Esophagus squamous epithelium (tissue), 5 donors: ENCODE data around the gene ARHGEF40. TPM values are rescaled to one million over a fixed set of nuclear protein-coding genes. Genes with fewer than 3 reads are reported as not detected.

Experiments
- DNase-seq: peaks from one replicate; lab custom pipeline; 2025; lab: John Stamatoyannopoulos, UW
- H3K27ac ChIP-seq, 4 donors: fragments of 200-600 bp; sonication (generic); one replicate each; pipeline ENCODE4 v1.5.1; 2016 to 2019; ENCODE audit warnings: mild to moderate bottlenecking in 1 of 4
- H3K27me3 ChIP-seq, 4 donors: fragments of 200-600 bp; sonication (generic); 1 replicate in 3 of 4; 2 replicates in 1 of 4; pipeline versions ENCODE4 v1.5.1 to v1.6.0; 2017 to 2021; ENCODE audit warnings: antibody characterized with exemption in 1 of 4
- H3K36me3 ChIP-seq, 3 donors: fragments of 200-600 bp; sonication (generic); one replicate each; pipeline ENCODE4 v1.5.1; 2016 to 2019
- H3K4me1 ChIP-seq, 3 donors: fragments of 200-600 bp; sonication (generic); one replicate each; pipeline ENCODE4 v1.5.1; 2017 to 2019
- H3K4me3 ChIP-seq, 4 donors: fragments of 200-600 bp; sonication (generic); 1 replicate in 3 of 4; 2 replicates in 1 of 4; pipeline ENCODE4 v1.5.1; 2016 to 2019; ENCODE audit warnings: mild to moderate bottlenecking in 2 of 4, moderate library complexity in 1 of 4
- H3K9me3 ChIP-seq, 3 donors: fragments of 200-600 bp; sonication (generic); one replicate each; pipeline ENCODE4 v1.5.1; 2016 to 2019
- POLR2A ChIP-seq, 4 donors: fragments of 450-650 bp; IDR thresholded peaks; one replicate each; pipeline ENCODE4 v1.6.1; 2017; ENCODE audit warnings: antibody characterized with exemption in 4 of 4, mild to moderate bottlenecking in 4 of 4, moderate library complexity in 3 of 4
- WGBS, 2 donors: methylation state at CpG; one replicate each; pipeline ENCODE4 v1.1.5; 2018; 5-methylcytosine and 5-hydroxymethylcytosine counted together
- intact Hi-C: fragments of 100-400 bp; cut with DNase I; formaldehyde crosslinking; loops from one replicate; pipeline ENCODE4 v1.15.0; 2022
- total RNA-seq, 4 donors: library from RNA; depleted of rRNA; stranded (reverse); fragments of >200 nt; gene quantifications; one replicate each; pipeline ENCODE4 v1.1.0, GENCODE V29; 2016
- TF ChIP-seq, protein P1 (sequence below), 6 experiments: fragments of 450-650 bp in 4 of 6; fragments of 200-600 bp in 2 of 6; sonication (generic) in 2 of 6; IDR thresholded peaks; one replicate each; pipeline ENCODE4 v1.5.1; 2016 to 2019; ENCODE audit warnings: antibody characterized with exemption in 6 of 6, mild to moderate bottlenecking in 4 of 6, moderate library complexity in 4 of 6
- donor health status: DM: yes; HTN: yes; CAD: no.

Gene ARHGEF40
- total RNA-seq, 4 donors from 2014 or later: 1.3 to 10.3 (median 3.6) TPM

DNA sequence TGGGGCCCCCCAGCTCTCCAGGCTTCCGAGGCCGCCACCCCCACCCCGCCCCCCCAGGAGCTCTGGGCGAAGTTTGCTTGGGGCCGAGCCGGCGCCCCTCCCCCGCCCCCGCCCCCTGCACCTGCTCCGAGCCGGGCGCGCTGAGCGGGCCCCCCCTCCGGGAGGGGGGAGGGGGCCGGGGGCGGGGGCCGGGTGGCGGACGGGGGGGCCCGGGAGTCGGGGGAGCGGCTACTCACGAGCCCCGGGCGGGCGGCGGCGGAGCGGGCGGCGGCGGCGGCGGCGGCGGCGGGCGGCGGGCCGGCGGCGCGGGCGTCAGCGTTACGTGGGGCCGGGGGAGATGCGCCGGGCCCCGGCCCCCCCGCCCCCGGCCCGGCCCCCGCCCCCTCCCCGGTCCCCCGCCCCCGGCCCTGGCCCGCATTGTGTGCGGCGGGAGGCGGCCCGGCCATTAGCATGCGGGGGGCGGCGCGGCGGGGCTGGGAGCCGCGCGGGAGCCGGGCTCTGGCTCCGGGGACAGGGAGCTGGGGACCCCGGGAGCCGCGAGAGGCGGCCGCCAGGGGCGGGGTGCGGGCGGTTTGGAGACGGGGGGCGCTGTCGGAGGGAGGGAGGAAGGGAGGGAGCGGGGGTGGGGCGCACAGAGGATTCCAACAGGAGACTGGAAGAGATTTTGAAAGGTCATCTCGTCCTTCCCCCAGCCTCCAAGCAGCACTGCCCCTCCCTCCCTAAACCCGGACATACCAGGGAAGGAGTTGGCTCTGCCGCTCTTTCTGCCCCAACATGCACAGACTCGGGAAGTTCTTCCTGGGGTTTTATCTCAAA lies 28.2 kb downstream of the ARHGEF40 start, which contains the start of gene ZNF219:
Gene ZNF219, minus strand, starts transcription at position 580 of the 816 bp plus-strand sequence. CDS start 5,064 bp downstream, outside the sequence.
- Histone ChIP-seq H3K9me3 (no peaks in the 10 kb centered on the region), H3K27ac (peak within 1 kb of the TSS; percentile 94 to 98 (median 96)), H3K27me3 (no peaks in the 10 kb centered on the region), H3K4me1 (peaks cover 24 to 95% (median 56%) of the 10 kb centered on the region in 3 donors), H3K4me3 (peak within 1 kb of the TSS; percentile 61 to 86 (median 73)), H3K36me3 (peaks cover 0 to 2% (median 0%) of the 10 kb centered on the region in 3 donors)
- TF ChIP-seq, protein P1, sequence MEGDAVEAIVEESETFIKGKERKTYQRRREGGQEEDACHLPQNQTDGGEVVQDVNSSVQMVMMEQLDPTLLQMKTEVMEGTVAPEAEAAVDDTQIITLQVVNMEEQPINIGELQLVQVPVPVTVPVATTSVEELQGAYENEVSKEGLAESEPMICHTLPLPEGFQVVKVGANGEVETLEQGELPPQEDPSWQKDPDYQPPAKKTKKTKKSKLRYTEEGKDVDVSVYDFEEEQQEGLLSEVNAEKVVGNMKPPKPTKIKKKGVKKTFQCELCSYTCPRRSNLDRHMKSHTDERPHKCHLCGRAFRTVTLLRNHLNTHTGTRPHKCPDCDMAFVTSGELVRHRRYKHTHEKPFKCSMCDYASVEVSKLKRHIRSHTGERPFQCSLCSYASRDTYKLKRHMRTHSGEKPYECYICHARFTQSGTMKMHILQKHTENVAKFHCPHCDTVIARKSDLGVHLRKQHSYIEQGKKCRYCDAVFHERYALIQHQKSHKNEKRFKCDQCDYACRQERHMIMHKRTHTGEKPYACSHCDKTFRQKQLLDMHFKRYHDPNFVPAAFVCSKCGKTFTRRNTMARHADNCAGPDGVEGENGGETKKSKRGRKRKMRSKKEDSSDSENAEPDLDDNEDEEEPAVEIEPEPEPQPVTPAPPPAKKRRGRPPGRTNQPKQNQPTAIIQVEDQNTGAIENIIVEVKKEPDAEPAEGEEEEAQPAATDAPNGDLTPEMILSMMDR (IDR thresholded peaks at IDR 0.05): peak in 1 of 6 experiments; percentile 7
- TF ChIP-seq POLR2A (IDR thresholded peaks at IDR 0.05): peak in 2 of 4 donors; percentile 17 to 47
- WGBS, 2 donors: 0% methylated on average over 3 to 4 of the region's 90 CpGs
- intact Hi-C loops: loop anchor here (10.0 kb wide), 1 partner anchor 83 kb away; no protein-coding TSS in a partner anchor
- no peak for DNase-seq

GRCh38 chr14:21098892-21099595 lies 28.9 kb downstream of the ARHGEF40 start:
- Histone ChIP-seq H3K27ac (peak overlapping the region; percentile 93 to 98 (median 95)), H3K9me3 (no peaks in the 10 kb centered on the region), H3K36me3 (no peaks in the 10 kb centered on the region), H3K4me3 (peak overlapping the region; percentile 61 to 86 (median 73)), H3K4me1 (peaks cover 20 to 92% (median 53%) of the 10 kb centered on the region in 3 donors), H3K27me3 (no peaks in the 10 kb centered on the region)
- WGBS, 2 donors: 15 to 16% methylated on average over 16 of the region's 16 CpGs
- no peak for TF ChIP-seq POLR2A (IDR thresholded peaks at IDR 0.05)
- TF ChIP-seq, protein P1 (IDR thresholded peaks at IDR 0.05): no peak
- no peak for DNase-seq
- intact Hi-C loops: loop anchor here (10.0 kb wide), 1 partner anchor 84 kb away; no protein-coding TSS in a partner anchor

DNA sequence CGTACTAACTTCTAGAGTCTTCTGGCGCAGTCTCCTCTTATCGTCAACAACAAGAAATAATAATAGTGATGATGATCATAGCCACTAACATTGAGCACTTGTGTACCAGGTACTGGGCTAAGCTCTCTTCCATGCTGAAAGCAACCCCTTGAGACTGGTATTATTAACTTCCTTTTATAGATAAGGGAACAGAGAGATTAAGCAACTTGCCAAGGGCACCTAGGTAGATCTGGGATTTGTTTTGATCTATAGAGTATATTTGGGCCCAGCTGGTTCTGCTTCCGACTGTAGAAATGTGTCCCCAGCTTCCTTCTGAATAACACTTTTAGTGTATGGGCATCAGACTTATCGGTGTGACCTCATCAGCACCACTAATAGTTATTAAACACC lies 29.5 kb downstream of the ARHGEF40 start:
- no peak for DNase-seq
- Histone ChIP-seq H3K4me3 (peak overlapping the region; percentile 61 to 86 (median 73)), H3K9me3 (no peaks in the 10 kb centered on the region), H3K4me1 (peaks cover 18 to 92% (median 50%) of the 10 kb centered on the region in 3 donors), H3K27ac (peak overlapping the region; percentile 93 to 98 (median 95)), H3K27me3 (no peaks in the 10 kb centered on the region), H3K36me3 (no peaks in the 10 kb centered on the region)
- intact Hi-C loops: loop anchor here (10.0 kb wide), 1 partner anchor 85 kb away; no protein-coding TSS in a partner anchor
- WGBS, 2 donors: 46 to 65% methylated on average over 5 of the region's 5 CpGs
- TF ChIP-seq, protein P1 (IDR thresholded peaks at IDR 0.05): no peak
- TF ChIP-seq POLR2A (IDR thresholded peaks at IDR 0.05): no peak

DNA sequence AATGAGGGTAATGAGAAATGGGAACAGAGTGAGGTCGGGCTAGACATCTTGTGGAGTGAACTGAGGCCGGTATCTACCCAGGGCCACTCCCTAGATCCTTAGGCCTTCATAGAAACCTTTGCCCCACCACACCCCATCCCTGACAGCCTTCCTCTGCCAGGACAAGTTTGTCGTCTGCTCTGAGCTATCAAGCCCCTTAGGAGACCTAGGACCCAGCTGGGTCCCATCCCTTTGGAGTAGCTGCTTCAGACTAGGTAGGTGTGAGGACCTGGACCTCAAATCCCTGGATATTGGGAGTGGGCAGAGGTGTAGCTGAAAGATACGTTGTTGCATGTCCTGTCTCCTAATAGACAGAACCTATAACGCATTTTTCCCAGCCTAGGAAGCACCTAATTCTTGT lies 30.8 kb downstream of the ARHGEF40 start, which contains the start of gene TMEM253:
Gene TMEM253, plus strand, starts transcription at position 136 of the 400 bp plus-strand sequence. CDS start 278 bp downstream, outside the sequence.
- intact Hi-C loops: no loop called here
- no peak for TF ChIP-seq POLR2A (IDR thresholded peaks at IDR 0.05)
- TF ChIP-seq, protein P1 (IDR thresholded peaks at IDR 0.05): no peak
- no peak for DNase-seq
- H3K27me3 ChIP-seq: no peaks in the 10 kb centered on the region
- no peak within 1 kb of the TSS for H3K4me3 ChIP-seq
- peaks cover 30 to 92% (median 63%) of the 10 kb centered on the region in 3 donors for H3K4me1 ChIP-seq
- peak within 1 kb of the TSS; percentile 94 to 98 (median 96) for H3K27ac ChIP-seq
- 63 to 77% methylated on average over 4 of the region's 5 CpGs for WGBS, 2 donors
- no peaks in the 10 kb centered on the region for H3K9me3 ChIP-seq
- no peaks in the 10 kb centered on the region for H3K36me3 ChIP-seq
